GM23338 (cell line): ENCODE results near the gene QRICH1.

Experiments used
- CREB1 ChIP-seq: fragments of 250-450 bp; sonication (Bioruptor Pico); IDR thresholded peaks from 2 replicates; pipeline ENCODE4 v1.5.0; 2020; ENCODE audit warnings: low read depth, mild to moderate bottlenecking, moderate library complexity
- EZH2 ChIP-seq: fragments of 200-600 bp; sonication (generic); IDR thresholded peaks from one replicate; pipeline ENCODE4 v1.8.0; 2017; ENCODE audit warnings: antibody characterized with exemption, mild to moderate bottlenecking, low read depth; ENCODE audit not compliant: unreplicated experiment
- EZH2phosphoT487 ChIP-seq: fragments of 200-600 bp; sonication (generic); IDR thresholded peaks from one replicate; pipeline ENCODE4 v1.8.1; 2018; ENCODE audit warnings: antibody characterized with exemption; ENCODE audit not compliant: unreplicated experiment
- JUNB ChIP-seq: IDR thresholded peaks from one replicate; pipeline ENCODE4 v1.6.1; 2016; ENCODE audit warnings: antibody characterized with exemption; ENCODE audit not compliant: unreplicated experiment
- NANOG ChIP-seq: IDR thresholded peaks from 2 replicates; pipeline ENCODE4 v1.6.1; 2016; ENCODE audit warnings: antibody characterized with exemption, borderline replicate concordance
- POLR2AphosphoS5 ChIP-seq: IDR thresholded peaks from 2 replicates; pipeline ENCODE4 v1.6.1; 2016; ENCODE audit warnings: antibody characterized with exemption, low read depth
- STAT1 ChIP-seq: IDR thresholded peaks from one replicate; pipeline ENCODE4 v1.6.1; 2016; ENCODE audit warnings: antibody characterized with exemption; ENCODE audit not compliant: unreplicated experiment
- ZNF114 ChIP-seq: fragments of 250-450 bp; sonication (Bioruptor Pico); IDR thresholded peaks from 2 replicates; pipeline ENCODE4 v1.5.0; 2020; ENCODE audit warnings: mild to moderate bottlenecking, moderate library complexity
- TF ChIP-seq, protein P1 (sequence below), 2 experiments: fragments of 200-600 bp in 1 of 2; sonication (generic) in 1 of 2; conservative IDR thresholded peaks; 2 replicates each; pipeline versions ENCODE4 v1.5.1 to v1.6.1; 2016 to 2017; ENCODE audit warnings: antibody characterized with exemption in 2 of 2, low read depth in 2 of 2, mild to moderate bottlenecking in 2 of 2, moderate library complexity in 1 of 2
- TF ChIP-seq, protein P2 (sequence below): IDR thresholded peaks from one replicate; pipeline ENCODE4 v1.6.1; 2018; ENCODE audit warnings: antibody characterized with exemption; ENCODE audit not compliant: unreplicated experiment

DNA sequence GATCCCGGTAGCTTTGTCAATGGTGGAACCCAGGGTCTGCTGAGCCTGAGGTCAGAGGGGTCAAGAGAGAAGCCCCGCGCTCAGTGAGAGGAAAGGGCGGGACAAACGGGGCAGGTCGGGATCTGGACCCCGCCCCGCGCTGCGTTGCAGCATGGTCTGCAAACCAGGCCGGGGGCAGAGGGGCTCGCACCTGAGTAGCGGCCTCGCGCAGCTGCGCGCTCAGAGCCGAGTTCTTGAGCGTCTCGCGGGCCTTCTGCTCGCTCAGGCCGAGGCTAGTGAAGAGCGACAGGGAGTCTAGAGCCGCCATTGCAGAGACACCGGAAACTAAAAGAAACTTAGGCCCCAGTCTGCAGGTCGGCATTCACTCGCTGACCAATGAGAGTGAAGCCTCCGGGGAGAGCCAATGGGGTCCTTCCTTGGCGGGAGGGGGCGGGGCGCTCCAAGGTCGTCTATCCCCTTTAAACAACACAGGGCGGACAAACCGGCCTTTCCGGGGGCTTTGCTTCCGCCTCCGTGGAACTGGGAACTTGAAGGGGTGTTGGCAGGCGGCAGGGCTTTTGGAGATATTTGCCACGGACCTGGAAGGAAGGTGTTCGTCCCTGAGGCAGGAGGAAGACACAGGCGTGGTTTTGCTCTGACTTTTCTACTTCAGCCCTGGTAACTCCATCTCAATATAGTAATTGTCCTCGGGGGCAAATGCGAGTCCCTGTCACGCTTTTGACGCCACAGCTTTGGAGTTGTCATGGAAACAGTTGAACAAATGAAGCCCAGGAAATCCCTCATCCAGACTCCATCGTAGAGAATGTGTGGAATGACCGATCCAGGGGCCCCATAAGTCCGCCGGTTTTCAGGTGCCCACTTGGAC is 10.8 kb upstream of the QRICH1 start, which contains the start of gene QARS1:
- TF ChIP-seq, protein P1, sequence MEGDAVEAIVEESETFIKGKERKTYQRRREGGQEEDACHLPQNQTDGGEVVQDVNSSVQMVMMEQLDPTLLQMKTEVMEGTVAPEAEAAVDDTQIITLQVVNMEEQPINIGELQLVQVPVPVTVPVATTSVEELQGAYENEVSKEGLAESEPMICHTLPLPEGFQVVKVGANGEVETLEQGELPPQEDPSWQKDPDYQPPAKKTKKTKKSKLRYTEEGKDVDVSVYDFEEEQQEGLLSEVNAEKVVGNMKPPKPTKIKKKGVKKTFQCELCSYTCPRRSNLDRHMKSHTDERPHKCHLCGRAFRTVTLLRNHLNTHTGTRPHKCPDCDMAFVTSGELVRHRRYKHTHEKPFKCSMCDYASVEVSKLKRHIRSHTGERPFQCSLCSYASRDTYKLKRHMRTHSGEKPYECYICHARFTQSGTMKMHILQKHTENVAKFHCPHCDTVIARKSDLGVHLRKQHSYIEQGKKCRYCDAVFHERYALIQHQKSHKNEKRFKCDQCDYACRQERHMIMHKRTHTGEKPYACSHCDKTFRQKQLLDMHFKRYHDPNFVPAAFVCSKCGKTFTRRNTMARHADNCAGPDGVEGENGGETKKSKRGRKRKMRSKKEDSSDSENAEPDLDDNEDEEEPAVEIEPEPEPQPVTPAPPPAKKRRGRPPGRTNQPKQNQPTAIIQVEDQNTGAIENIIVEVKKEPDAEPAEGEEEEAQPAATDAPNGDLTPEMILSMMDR (conservative IDR thresholded peaks at IDR 0.05; ENCODE audit: low read depth in 2 of 2): no peak
- TF ChIP-seq, protein P2, sequence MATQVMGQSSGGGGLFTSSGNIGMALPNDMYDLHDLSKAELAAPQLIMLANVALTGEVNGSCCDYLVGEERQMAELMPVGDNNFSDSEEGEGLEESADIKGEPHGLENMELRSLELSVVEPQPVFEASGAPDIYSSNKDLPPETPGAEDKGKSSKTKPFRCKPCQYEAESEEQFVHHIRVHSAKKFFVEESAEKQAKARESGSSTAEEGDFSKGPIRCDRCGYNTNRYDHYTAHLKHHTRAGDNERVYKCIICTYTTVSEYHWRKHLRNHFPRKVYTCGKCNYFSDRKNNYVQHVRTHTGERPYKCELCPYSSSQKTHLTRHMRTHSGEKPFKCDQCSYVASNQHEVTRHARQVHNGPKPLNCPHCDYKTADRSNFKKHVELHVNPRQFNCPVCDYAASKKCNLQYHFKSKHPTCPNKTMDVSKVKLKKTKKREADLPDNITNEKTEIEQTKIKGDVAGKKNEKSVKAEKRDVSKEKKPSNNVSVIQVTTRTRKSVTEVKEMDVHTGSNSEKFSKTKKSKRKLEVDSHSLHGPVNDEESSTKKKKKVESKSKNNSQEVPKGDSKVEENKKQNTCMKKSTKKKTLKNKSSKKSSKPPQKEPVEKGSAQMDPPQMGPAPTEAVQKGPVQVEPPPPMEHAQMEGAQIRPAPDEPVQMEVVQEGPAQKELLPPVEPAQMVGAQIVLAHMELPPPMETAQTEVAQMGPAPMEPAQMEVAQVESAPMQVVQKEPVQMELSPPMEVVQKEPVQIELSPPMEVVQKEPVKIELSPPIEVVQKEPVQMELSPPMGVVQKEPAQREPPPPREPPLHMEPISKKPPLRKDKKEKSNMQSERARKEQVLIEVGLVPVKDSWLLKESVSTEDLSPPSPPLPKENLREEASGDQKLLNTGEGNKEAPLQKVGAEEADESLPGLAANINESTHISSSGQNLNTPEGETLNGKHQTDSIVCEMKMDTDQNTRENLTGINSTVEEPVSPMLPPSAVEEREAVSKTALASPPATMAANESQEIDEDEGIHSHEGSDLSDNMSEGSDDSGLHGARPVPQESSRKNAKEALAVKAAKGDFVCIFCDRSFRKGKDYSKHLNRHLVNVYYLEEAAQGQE: peak; percentile 29
- TF ChIP-seq EZH2: no peak
- peak; percentile 83 for TF ChIP-seq POLR2AphosphoS5
- no peak for TF ChIP-seq JUNB
- TF ChIP-seq EZH2phosphoT487: no peak
- 0 out of 2 replicates have a peak, but pooled peaks have one; percentile 18 for TF ChIP-seq CREB1 (CRISPR knock-in tag)
- no peak for TF ChIP-seq ZNF114 (CRISPR knock-in tag)
- no peak for TF ChIP-seq STAT1
- no peak for TF ChIP-seq NANOG
